ENCODE results near the gene DOLK. TPM values are rescaled to one million over a fixed set of nuclear protein-coding genes. Genes with fewer than 3 reads are reported as not detected.

DOLK gene
- total RNA-seq, 1 experiment from 2014 or later = 12.0 TPM

- DNase-seq (ENCODE audit: low read depth, low spot score) (no peak), ATAC-seq (no peak)
- Histone ChIP-seq H3K4me2 (ENCODE audit: low read length) (no peak overlapping the region), H3K9ac (ENCODE audit: low read length) (no peak overlapping the region), H3K36me3 (ENCODE audit: control insufficient read depth in 1 of 2, insufficient read depth in 2 of 2, low read length in 2 of 2) (peaks cover 38 to 64% of the 10 kb centered on the region in 2 experiments), H3K9me3 (ENCODE audit: control insufficient read depth in 1 of 2, insufficient read depth in 1 of 2, low read depth in 1 of 2, low read length in 2 of 2) (no peaks in the 10 kb centered on the region), H3K4me3 (replicated peaks in 1 of 2; ENCODE audit: low read depth in 1 of 2, low read length in 2 of 2) (no peak overlapping the region), H3K9me2 (ENCODE audit: insufficient read depth) (no peaks in the 10 kb centered on the region), H4K20me1 (ENCODE audit: insufficient read depth) (no peaks in the 10 kb centered on the region), H3K27me3 (ENCODE audit: insufficient read depth, low read length) (no peaks in the 10 kb centered on the region), H2AFZ (ENCODE audit: low read depth, low read length, poor library complexity, severe bottlenecking) (no peak overlapping the region), H3K27ac (ENCODE audit: low read depth, low read length) (no peak overlapping the region), H3K79me2 (ENCODE audit: insufficient read depth, low read length) (0 out of 2 replicates have a peak, but pooled peaks cover 4% of the 10 kb centered on the region), H3K4me1 (ENCODE audit: control insufficient read depth in 1 of 2, insufficient read depth in 2 of 2, low read length in 2 of 2) (no peaks in the 10 kb centered on the region)
- no TSS peak for BruUV-seq (replicated peaks)
- TF ChIP-seq EGR1 (IDR thresholded peaks at IDR 0.05; ENCODE audit: low read depth) = no peak
- no peak for TF ChIP-seq EZH2 (IDR thresholded peaks at IDR 0.05)
- TF ChIP-seq CTCF (IDR thresholded peaks at IDR 0.05 in 2 of 3, conservative IDR thresholded peaks at IDR 0.05 in 1 of 3; ENCODE audit: borderline replicate concordance in 1 of 3, insufficient read depth in 1 of 3, low read depth in 2 of 3, low read length in 2 of 3) = no peak
- TF ChIP-seq REST (IDR thresholded peaks at IDR 0.05; ENCODE audit: low read depth) = no peak
- no peak for TF ChIP-seq MAX (IDR thresholded peaks at IDR 0.05)
- no peak for TF ChIP-seq FOSL1 (IDR thresholded peaks at IDR 0.05; ENCODE audit: low read depth)
- no peak for TF ChIP-seq ZFX (IDR thresholded peaks at IDR 0.05)
- no peak for TF ChIP-seq CBX3 (IDR thresholded peaks at IDR 0.05; ENCODE audit: low read depth)
- ChIA-PET POLR2A (no interaction called here), CTCF (no interaction called here), RAD21 (ENCODE audit: low non-redundant PET in 1 of 2, low total read pairs in 2 of 2, uncharacterized antibody in 2 of 2, unreplicated experiment in 2 of 2) (no interaction called here)
- intact Hi-C loops (cut with micrococcal nuclease) = no loop called here
Observed at GRCh38 chr9:128979111-128979510, 31.7 kb upstream of the DOLK start.
